ENCODE data around the gene PPP2R2C.

The PPP2R2C gene

DNA sequence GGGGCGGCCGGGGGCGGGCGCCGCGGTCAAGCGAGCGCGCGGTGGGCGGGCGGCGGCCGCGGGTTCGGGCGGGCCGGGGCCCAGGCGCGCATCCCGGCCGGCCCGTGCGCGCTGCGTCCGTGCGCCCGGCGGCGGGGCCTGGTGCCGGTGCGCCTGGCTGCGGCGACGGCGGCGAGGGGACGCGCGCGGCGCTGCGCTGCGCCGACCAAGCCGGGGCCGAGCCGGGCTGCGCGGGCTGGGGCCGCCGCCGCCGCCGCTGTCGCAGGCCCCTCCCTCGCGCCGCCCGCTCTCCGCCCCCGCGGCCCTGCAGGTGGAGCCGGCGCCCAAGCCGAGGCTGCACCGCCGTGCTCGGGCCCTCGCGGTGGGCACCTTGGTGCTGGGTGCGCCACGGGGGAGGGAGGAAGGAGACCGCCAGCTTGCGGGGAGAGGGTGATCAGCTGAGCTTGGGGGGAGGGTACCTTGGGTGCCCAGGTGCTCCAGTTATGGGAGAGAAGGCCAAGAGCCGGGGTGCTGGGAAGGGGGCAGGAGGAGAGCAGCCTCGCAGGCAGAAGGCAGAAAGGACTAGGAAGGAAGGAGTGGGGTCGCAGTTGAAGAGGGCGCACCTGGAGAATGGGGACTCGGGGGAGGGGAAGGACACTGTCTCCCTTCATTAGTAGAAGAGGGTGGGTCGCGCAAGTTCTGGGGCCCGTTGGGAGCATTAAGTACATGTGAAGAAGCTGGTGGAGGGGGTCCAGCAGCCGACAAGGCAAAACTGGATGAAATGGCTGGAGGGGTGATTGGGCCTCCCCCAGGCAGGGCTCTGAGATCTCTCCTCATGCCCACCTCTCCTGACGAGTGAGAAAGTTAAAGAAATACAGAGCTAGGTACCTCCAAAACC, at the start of gene PPP2R2C:
Gene PPP2R2C, minus strand, starts transcription at position 228 of the 877 bp plus-strand sequence. CDS start 385 bp downstream, outside the sequence.
- no peaks in the 10 kb centered on the region for H3K36me3 ChIP-seq (ENCODE audit: insufficient read depth, low read length)
- H3K79me2 ChIP-seq (ENCODE audit: insufficient read depth, low read length), result no peaks in the 10 kb centered on the region
- no peak within 1 kb of the TSS for H3K4me2 ChIP-seq (ENCODE audit: insufficient read depth, low read length)
- H4K20me1 ChIP-seq (ENCODE audit: insufficient read depth, low read length), result no peaks in the 10 kb centered on the region
- H3K9ac ChIP-seq (ENCODE audit: low read depth, low read length), result no peak within 1 kb of the TSS
- no peak within 1 kb of the TSS for H2AFZ ChIP-seq (ENCODE audit: low read depth, low read length)
- H3K4me3 ChIP-seq (ENCODE audit: low read depth in 1 of 2, low read length in 2 of 2), result no peak within 1 kb of the TSS
- no peak for ATAC-seq (ENCODE audit: insufficient read depth, low read depth)
- no peak for TF ChIP-seq EZH2 (IDR thresholded peaks at IDR 0.05; ENCODE audit: borderline replicate concordance, low read depth, low read length, severe bottlenecking)
- TF ChIP-seq, protein P1, sequence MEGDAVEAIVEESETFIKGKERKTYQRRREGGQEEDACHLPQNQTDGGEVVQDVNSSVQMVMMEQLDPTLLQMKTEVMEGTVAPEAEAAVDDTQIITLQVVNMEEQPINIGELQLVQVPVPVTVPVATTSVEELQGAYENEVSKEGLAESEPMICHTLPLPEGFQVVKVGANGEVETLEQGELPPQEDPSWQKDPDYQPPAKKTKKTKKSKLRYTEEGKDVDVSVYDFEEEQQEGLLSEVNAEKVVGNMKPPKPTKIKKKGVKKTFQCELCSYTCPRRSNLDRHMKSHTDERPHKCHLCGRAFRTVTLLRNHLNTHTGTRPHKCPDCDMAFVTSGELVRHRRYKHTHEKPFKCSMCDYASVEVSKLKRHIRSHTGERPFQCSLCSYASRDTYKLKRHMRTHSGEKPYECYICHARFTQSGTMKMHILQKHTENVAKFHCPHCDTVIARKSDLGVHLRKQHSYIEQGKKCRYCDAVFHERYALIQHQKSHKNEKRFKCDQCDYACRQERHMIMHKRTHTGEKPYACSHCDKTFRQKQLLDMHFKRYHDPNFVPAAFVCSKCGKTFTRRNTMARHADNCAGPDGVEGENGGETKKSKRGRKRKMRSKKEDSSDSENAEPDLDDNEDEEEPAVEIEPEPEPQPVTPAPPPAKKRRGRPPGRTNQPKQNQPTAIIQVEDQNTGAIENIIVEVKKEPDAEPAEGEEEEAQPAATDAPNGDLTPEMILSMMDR (IDR thresholded peaks at IDR 0.05; ENCODE audit: borderline replicate concordance, extremely low read depth, low read length, poor library complexity, severe bottlenecking), result no peak
- no peaks in the 10 kb centered on the region for H3K27me3 ChIP-seq (ENCODE audit: insufficient read depth, low read length, poor library complexity)
- H3K9me3 ChIP-seq (ENCODE audit: insufficient read depth, low read length, severe bottlenecking), result no peaks in the 10 kb centered on the region
- H3K4me1 ChIP-seq (ENCODE audit: insufficient read depth, low read length), result no peaks in the 10 kb centered on the region
- H3K27ac ChIP-seq (ENCODE audit: low read length), result no peak within 1 kb of the TSS
- no peak for DNase-seq

DNA sequence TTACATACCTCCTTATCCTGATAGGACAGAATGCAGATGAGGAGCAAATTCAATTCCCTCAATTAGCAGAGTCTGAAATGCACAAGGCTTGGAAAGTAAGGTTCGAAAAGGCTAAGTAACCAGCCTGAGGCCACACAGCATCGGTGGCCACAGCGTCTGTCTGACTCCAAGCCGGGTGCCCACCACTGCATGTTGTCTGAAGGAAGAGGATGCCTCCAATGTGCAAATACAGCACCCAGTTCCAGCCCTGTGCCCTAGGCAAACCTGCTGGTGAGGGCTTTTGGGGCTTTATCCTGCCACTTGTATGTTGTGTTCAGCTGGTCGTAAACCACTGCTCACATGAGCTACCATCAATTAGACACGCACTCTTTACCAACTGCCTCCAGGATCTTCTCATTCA, 48.6 kb upstream of the PPP2R2C start:
- no peak overlapping the region for H3K9ac ChIP-seq (ENCODE audit: low read depth, low read length)
- ATAC-seq (ENCODE audit: insufficient read depth, low read depth) (no peak), DNase-seq (no peak)
- no peaks in the 10 kb centered on the region for H3K4me1 ChIP-seq (ENCODE audit: insufficient read depth, low read length)
- TF ChIP-seq, protein P1 (IDR thresholded peaks at IDR 0.05; ENCODE audit: borderline replicate concordance, extremely low read depth, low read length, poor library complexity, severe bottlenecking), result no peak
- TF ChIP-seq EZH2 (IDR thresholded peaks at IDR 0.05; ENCODE audit: borderline replicate concordance, low read depth, low read length, severe bottlenecking), result no peak
- H3K27me3 ChIP-seq (ENCODE audit: insufficient read depth, low read length, poor library complexity), result peaks cover 3% of the 10 kb centered on the region
- H3K4me3 ChIP-seq (ENCODE audit: low read depth in 1 of 2, low read length in 2 of 2), result no peak overlapping the region
- H4K20me1 ChIP-seq (ENCODE audit: insufficient read depth, low read length), result no peaks in the 10 kb centered on the region
- H3K9me3 ChIP-seq (ENCODE audit: insufficient read depth, low read length, severe bottlenecking), result no peaks in the 10 kb centered on the region
- no peak overlapping the region for H3K27ac ChIP-seq (ENCODE audit: low read length)
- no peaks in the 10 kb centered on the region for H3K36me3 ChIP-seq (ENCODE audit: insufficient read depth, low read length)
- H3K4me2 ChIP-seq (ENCODE audit: insufficient read depth, low read length), result no peak overlapping the region
- no peak overlapping the region for H2AFZ ChIP-seq (ENCODE audit: low read depth, low read length)
- no peaks in the 10 kb centered on the region for H3K79me2 ChIP-seq (ENCODE audit: insufficient read depth, low read length)

DNA sequence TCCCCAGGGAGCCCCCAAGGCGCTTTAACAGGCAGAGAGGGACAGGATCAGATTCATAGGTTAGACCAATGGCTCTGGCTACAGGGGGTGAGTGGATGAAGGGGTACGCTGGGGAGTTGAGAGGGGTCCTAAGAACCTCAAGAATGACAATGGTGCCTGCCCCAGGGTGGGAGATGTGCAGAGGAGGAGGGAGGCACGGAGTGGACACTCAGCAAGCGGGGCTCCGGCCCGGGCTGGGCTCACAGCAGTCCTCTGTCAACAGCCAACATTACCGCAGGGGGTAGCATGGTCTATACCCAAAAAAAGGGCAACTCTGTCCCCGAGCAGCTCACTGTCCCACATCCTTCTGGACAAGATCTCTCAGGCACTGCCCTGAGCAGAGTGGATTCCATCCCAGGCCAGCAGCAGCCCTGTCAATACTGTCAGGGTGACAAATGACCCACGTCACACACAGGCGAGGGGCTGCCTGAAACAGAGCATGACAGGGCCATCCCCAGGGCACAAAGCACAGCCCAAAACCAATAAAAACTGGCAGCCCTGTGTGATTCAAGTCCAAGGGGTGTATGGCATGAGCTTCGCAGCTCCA, 47.7 kb upstream of the PPP2R2C start:
- no peak overlapping the region for H3K4me2 ChIP-seq (ENCODE audit: insufficient read depth, low read length)
- no peaks in the 10 kb centered on the region for H3K4me1 ChIP-seq (ENCODE audit: insufficient read depth, low read length)
- peaks cover 3% of the 10 kb centered on the region for H3K27me3 ChIP-seq (ENCODE audit: insufficient read depth, low read length, poor library complexity)
- no peak overlapping the region for H3K4me3 ChIP-seq (ENCODE audit: low read depth in 1 of 2, low read length in 2 of 2)
- no peaks in the 10 kb centered on the region for H4K20me1 ChIP-seq (ENCODE audit: insufficient read depth, low read length)
- no peaks in the 10 kb centered on the region for H3K79me2 ChIP-seq (ENCODE audit: insufficient read depth, low read length)
- no peak overlapping the region for H3K9ac ChIP-seq (ENCODE audit: low read depth, low read length)
- no peak overlapping the region for H2AFZ ChIP-seq (ENCODE audit: low read depth, low read length)
- no peaks in the 10 kb centered on the region for H3K9me3 ChIP-seq (ENCODE audit: insufficient read depth, low read length, severe bottlenecking)
- ATAC-seq (ENCODE audit: insufficient read depth, low read depth), result no peak
- H3K27ac ChIP-seq (ENCODE audit: low read length), result no peak overlapping the region
- no peak for DNase-seq
- H3K36me3 ChIP-seq (ENCODE audit: insufficient read depth, low read length), result no peaks in the 10 kb centered on the region
- TF ChIP-seq EZH2 (IDR thresholded peaks at IDR 0.05; ENCODE audit: borderline replicate concordance, low read depth, low read length, severe bottlenecking), result no peak
- TF ChIP-seq, protein P1 (IDR thresholded peaks at IDR 0.05; ENCODE audit: borderline replicate concordance, extremely low read depth, low read length, poor library complexity, severe bottlenecking), result no peak
